Measurements from ENCODE around the gene INTS4.
"Not testable (repeated sequence)": the region's sequence is repeated elsewhere in the genome, so short reads cannot be mapped to it uniquely, and the experiment has no call there.

INTS4 gene

DNA sequence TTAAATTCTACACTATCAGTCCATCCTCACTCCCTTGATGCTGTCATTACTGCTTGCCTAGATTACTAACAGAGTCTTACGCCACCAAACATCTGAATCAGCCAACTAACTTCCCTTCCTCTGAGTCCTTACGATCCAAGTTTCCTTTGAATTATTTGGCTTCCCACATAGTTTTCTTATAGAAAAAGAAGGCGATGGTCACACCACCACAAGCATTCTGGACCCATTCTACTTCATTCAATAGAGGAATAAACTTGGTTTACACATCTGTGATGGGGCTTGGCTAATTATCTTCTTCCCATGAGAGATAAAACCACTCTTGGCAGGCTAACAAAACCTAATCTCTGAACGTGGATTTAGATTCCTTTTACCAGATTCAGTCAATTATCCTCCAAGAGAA is 35.0 kb downstream of the INTS4 start:
- DNase-seq (ENCODE audit: low read depth in 2 of 2) = no peak

DNA sequence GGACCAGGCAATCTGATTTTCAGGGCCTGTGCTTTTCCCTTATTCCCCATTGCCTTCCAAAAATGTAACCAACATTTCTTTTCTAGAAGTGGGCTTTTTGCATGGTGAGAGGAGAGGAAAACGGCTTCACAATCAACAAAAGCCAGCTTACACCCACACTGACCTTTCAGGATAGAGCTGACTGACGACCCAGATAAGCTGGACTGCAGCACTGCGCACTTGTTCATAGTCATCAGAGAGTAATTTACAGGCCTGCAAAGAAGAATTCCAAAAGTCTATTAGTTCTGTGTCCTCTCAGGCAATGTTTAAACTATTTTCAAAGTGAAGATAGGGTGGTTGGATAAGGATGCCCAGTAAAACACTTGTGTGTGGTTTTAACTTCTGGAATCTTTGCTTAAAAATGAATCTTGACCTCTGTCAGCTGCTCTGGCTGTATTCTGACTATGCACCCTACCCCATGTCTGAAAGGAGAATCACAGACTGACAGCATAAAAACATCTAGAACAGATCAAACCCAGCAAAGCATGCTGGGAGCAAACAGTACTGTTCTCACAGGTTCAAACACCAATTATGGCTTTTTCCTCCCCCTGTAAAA is 35.8 kb downstream of the INTS4 start:
- DNase-seq (ENCODE audit: low read depth in 2 of 2) = not testable (repeated sequence)

DNA sequence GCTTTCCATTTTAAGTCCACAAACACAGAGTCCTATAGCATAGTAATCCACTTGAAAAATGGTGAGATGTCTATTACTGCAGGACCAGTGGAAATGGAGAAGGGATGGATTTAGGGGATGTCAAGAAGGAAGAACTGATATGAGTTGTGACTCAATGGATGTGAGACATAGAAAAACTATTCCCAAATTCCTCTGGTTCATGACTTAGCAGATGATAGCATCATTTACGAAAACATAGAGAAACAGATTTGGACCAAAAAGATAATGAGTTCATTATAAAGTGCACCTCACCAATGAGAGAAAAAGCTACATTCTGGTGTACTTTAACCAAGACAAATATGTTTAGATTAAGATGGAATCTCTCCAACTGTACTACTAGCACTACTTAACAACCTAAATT is 51.2 kb downstream of the INTS4 start:
- DNase-seq (ENCODE audit: low read depth in 2 of 2) = not testable (repeated sequence)

DNA sequence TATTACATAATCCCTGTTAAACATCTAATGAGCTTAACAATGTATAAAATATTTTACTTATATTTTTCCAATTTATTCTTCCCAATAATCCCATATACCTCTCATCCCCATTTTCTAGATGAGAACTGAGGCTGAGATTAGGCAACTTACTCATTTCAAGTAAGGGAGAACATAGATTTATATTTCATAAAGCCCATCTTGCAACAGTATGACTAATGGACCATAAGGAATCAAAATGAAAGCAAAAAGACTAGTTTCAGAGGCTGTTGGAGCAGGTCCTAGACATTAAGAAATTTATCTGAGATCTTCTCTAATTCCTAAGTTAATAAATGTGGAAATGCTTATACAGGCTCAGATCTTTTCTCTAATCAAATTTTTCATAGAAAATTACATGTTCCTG is 52.0 kb downstream of the INTS4 start:
- not testable (repeated sequence) for DNase-seq (ENCODE audit: low read depth in 2 of 2)

DNA sequence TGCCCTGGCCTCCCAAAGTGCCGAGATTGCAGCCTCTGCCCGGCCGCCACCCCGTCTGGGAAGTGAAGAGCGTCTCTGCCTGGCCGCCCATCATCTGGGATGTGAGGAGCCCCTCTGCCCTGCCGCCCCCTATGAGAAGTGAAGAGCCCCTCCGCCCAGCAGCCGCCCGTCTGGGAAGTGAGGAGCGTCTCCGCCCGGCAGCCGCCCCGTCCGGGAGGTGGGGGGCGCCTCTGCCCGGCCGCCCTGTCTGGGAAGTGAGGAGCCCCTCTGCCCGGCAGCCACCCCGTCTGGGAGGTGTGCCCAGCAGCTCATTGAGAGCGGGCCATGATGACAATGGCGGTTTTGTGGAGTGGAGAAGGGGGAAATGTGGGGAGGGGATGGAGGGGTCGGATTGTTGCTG is 60.9 kb downstream of the INTS4 start:
- not testable (repeated sequence) for DNase-seq (ENCODE audit: low read depth in 2 of 2)

DNA sequence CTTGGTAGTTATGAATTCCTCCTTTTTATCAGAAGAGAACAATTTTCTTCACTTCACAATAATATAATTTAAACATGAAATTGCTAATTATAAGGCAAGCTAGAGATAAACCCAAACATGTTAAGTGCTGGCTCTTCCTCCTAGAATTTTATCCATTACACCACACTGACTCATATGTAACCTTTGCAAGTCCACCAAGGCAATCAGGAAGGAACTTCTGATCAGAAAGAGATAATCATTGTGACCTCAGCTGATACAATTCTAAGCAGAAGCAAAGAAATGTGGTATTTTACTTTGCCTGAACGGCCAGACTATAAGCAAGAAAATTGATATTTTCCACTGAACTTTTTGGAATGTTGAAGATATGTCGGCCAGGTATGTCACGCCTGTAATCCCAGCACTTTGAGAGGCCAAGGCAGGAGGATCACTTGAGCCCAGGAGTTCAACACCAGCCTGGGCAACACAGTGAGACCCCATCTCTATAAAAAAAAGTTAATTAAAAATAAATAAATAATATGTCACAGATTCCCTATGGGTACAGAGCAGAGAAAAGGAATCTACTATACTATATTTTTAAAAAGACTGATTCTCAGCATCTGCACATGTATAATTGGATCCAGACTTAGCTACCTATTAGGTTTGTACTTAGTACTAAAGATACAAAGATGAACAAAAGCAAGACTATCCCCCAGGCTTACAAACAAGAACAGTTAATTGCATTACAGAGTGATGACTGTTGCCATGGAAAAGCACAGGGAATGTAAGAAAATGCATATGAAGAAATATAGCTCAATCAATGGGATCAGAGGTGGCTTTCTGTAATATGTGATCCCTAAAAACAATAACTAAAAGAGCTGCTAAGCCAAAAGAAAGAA is 63.9 kb downstream of the INTS4 start:
- not testable (repeated sequence) for DNase-seq (ENCODE audit: low read depth in 2 of 2)

DNA sequence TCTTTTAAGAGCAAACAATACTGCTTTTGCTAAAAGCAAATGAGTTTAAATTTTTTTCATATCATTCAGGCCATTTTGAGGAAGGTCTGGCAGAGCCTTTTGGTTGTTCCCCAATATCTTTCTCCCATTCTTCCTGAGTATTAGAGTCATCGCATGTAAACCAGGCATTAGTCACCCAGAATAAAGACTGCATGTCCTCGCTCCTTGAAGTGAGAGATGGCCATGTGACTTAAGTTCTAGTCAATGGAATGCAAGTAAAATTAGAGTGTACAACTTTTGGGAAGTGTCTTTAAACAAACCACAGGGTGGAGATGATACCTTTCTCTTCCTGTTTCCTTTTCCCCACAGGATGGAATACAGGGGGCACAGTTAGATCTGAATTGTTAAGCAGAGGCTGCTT is 76.8 kb downstream of the INTS4 start:
- DNase-seq (ENCODE audit: low read depth in 2 of 2) = not testable (repeated sequence)

DNA sequence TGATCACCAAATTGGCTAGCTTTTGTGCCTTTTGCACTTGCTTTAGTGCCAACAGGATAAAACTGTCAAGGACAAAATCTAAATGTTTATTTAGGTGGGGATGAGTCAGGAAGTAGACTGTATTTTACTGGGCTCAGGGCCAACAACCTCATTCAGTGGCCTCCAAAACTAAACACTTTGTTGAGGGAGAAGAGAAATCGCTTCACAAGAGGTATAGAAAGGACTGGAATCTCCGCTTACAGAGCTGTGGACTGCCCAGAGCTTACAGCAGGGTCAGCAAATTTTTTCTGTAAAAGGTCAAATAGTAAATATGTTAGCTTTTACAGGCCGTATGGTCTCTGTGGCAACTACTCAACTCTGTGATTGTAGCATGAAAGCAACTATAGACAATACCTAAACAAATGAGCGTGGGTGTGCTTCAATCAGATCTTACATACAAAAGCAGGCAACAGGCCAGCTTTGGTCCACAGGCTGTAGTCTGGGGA is 80.1 kb downstream of the INTS4 start:
- not testable (repeated sequence) for DNase-seq (ENCODE audit: low read depth in 2 of 2)

DNA sequence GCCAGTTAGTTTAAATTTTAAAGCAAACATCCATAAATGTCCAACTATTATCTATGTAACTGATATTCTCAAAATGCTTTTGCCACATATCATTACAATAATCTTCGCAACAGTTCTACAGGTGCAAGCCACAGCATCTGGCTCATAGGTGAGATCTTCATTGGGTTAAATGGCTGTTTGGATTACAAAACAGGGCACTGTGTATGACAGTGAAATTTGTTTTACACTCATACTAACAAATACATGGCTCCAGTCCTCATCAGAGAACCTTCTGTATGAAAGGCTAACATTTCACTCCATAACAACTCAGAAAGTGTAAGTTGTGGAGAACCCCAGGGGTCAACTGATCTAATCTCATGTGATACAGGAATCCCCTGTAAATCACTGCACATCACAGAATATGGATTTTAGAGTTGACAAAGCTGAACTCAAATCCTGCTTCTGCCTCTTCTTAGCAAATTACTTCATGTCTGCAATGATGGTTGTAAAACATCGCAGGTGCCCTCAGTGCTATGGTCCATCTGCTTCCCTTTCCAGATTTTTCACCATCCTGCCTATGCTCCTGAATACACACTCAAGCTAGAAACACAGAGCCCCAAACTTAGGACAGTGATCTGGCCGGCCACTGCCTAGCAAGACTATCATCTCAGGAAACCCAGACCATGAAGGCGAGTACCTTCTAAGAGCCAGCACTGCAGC is 80.7 kb downstream of the INTS4 start:
- not testable (repeated sequence) for DNase-seq (ENCODE audit: low read depth in 2 of 2)

DNA sequence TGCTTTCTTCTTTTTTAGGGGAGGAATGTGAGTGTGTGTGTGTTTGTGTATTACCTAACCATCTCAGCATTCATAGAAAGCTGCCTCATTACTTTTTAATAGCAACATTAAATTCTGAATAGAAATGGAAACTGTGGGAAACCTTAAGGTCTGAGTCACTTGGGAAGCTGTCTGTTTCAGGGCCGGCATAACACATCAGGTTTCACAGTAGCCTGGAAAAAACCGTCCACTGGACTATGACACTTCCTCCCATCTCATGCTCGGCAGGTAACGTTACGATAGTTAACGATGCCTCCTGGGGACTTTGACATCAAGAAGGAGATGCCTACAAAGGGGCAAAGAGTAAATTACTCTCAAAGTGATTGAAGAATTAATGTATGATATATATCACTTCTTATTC is 83.6 kb downstream of the INTS4 start:
- not testable (repeated sequence) for DNase-seq (ENCODE audit: low read depth in 2 of 2)

DNA sequence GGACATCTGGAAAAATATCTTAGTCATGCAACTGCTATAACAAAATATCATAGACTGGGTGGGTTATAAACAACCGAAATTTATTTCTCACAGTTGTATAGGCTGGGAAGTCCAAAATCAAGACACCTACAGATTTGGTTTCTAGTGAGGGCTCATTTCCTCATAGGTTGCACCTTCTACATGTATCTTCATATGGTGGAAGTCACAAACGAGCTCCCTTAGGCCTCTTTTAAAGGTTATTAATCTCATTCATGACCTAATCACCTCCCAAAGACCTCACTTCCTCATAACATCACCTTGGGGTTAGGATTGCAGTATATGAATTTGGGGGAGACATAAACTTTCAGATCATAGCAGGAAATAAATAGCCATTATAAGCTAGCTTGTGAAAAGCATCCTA is 85.2 kb downstream of the INTS4 start:
- no peak for DNase-seq (ENCODE audit: low read depth in 2 of 2)

DNA sequence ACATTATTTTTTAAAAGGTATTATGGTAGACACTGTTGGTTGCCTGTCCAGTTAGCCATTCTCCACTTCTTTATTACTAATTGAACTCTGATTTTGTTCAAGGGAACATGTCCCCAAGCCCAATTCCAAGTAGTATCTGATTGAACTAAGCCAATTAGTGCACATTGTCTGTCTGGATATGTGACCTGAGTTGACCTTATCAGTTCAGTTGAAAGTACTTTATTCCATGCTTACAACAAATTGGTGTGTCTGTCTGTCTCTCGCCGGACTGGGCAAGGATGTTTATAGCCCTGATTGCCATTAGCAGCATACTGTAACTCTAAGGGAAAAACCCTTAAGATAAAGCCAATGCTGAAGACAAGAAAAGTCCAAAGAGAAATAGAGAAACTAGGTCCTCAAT is 85.6 kb downstream of the INTS4 start:
- no peak for DNase-seq (ENCODE audit: low read depth in 2 of 2)

DNA sequence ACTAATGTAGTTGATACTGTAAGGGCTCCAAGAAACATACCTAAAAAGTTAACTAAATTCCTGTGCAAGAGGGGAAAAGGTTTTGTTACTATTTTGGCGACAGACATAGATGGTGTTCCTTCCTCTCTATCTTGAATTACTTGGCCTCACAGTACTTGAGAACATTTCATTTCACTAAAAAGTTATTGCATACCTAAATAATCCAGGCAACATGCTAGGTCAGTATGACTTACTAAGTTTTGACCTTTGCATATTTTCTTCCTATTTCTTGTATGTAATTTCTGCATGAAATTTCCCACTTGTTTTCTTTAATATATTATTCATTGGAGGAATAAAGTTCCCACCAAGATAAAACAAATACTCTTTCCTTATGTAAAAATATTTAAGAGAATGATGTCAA is 99.5 kb downstream of the INTS4 start:
- DNase-seq (ENCODE audit: low read depth in 2 of 2) = not testable (repeated sequence)

DNA sequence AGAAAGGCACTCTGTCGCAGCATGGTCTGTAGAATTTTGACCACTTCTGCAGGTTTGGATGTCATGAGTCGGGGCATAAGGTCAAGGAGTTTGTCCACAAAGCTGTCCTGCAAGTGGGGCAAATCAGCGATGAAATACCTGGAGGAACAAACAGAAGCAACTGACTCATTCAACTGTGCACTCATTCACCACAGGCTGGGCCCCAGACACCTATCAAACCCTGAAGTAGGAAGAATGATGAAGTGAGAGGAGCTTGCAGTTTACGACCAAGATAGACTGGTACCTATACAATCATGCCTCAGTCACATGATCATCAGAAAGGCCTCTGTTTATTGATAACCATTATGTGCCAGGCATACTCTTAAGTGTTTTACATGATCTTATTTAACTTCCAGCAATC is 102.8 kb downstream of the INTS4 start:
- not testable (repeated sequence) for DNase-seq (ENCODE audit: low read depth in 2 of 2)

DNA sequence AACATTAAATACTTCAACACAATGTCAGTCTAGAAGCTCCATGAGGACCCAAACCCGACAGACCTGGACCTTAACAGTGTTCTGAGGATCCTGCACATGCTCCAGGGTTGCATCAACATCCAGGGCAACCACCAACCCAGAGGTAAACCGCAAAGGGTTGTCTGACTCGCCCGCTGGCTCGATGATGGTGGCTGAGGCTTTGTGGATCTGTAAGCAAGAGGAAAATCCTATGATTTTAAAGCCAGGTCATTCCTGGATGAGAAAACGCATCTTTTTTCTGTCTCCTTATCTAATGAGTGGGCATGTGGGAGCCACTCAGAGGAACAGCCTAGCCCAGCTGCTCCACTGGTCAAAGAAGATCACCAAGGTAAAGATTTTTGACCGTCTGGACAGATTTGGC is 103.2 kb downstream of the INTS4 start:
- not testable (repeated sequence) for DNase-seq (ENCODE audit: low read depth in 2 of 2)

DNA sequence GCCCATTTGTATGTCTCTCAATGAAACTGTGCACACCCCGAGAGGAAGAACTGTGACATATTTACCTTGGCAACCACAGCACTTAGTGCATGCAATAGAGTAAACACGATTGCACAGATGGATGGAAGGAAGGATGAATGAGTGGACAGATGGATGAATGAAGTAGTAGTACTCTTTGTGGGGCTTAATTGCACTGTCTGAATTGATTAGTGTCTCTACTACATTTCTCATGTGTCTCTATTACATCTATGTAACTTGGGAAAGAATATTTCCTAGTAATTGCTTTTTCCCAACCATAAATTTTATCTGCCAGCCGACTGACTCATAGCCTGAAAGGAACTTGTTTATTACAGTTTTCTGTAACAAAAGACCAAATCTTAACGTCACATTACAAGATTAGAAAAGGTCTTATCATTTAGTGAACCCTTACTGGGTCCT is 103.8 kb downstream of the INTS4 start:
- DNase-seq (ENCODE audit: low read depth in 2 of 2) = not testable (repeated sequence)

DNA sequence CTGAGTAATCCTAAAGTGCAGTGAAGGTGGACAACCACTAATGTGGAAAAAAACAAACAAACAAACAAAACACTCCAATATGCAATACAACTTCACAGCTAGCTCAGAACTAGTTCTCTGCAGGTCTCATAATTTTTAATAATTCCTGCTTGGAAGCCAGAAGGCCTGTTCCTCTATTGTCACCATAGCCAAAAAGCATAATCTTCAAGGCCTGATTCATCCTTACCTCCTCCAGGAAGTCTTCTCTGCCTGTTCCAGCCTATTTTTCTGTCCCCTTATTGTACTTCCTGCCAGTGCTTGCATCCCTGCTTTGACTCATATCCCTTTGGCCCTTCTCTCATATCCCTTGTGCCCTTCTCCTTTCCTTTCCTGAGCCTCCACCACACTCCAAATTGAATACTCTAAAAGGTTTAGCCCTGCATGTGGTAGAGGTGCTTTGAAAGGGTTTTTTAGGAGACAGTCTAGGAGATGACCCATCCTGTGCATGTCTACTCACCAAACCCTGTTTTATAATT is 104.3 kb downstream of the INTS4 start:
- DNase-seq (ENCODE audit: low read depth in 2 of 2) = not testable (repeated sequence)

DNA sequence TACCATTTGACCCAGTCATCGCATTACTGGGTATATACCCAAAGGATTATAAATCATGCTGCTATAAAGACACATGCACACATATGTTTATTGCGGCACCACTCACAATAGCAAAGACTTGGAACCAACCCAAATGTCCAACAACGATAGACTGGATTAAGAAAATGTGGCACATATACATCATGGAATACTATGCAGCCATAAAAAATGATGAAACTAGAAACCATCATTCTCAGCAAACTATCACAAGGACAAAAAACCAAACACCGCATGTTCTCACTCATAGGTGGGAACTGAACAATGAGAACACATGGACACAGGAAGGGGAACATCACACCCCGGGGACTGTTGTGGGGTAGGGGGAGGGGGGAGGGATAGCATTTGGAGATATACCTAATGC is 105.4 kb downstream of the INTS4 start:
- not testable (repeated sequence) for DNase-seq (ENCODE audit: low read depth in 2 of 2)

DNA sequence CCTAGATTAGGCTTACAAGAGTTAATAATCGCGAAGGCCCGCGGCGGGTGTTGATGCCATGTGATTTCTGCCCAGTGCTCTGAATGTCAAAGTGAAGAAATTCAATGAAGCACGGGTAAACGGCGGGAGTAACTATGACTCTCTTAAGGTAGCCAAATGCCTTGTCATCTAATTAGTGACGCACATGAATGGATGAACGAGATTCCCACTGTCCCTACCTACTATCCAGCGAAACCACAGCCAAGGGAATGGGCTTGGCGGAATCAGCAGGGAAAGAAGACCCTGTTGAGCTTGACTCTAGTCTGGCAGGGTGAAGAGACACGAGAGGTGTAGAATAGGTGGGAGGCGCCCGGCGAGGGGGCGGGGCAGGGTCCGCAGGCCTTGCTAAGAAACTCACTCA is 108.1 kb downstream of the INTS4 start:
- DNase-seq (ENCODE audit: low read depth in 2 of 2) = no peak

DNA sequence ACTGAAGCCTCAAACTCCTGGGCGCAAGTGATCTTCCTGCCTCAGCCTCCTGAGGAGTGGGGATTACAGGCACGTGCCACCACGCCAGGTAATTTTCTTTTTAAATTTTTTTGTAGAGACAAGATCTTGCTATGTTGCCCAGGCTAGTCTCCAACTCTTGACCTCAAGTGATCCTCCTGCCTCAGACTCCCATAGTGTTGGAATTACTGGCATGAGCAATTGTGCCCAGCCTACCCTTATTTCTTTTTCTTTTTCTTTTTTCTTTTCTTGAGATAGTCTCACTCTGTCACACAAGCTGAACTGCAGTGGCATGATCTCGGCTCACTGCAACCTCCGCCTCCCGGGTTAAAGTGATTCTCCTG is 109.7 kb downstream of the INTS4 start:
- no peak for DNase-seq (ENCODE audit: low read depth in 2 of 2)

DNA sequence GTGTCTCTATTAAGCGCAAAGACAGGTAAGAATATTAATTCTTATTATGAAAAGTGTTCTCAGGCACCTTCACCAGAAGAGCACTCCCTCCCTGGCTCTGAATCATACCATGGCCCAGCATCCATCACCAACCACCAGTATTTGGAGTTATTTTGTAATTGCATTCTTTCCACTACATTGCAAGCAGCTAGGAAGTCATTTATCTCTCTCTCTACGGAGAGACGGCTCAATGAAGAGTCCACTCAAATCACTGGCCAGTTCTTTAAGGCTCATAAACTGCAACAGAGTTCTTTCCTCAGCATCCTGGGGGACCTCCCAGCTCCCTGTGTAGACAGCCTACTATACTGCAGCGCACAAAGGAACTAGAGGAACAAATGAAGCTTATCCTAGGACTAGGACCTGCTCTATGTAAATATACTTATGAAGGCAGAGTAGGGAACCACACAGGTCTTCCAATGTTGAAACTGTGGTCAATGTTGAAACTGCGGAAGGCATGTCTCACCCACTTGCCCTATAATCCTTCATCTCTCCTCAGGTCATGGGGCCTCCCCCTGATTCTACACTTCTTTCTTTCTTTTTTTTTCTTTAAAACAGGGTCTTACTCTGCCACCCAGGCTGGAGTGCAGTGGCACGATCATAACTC is 110.2 kb downstream of the INTS4 start:
- DNase-seq (ENCODE audit: low read depth in 2 of 2) = no peak

DNA sequence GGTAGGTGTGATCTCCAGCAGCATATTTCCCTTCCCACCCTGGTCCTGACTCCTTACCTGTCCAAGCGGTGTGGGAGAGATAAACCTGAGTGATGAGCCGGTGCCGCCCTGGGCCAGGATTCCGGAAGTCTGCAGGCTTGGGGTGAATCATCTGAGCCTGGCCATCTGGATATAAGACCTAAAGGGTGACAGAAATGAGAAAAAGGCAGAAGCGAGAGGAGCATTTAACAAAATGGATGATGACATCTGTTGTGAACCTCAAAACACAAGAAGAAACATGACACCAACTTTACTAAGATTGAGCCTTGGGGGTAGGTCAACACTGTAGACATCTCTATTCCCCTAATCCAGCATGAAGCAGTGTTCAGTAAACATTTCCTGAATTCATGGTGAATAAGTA is 110.7 kb downstream of the INTS4 start:
- no peak for DNase-seq (ENCODE audit: low read depth in 2 of 2)

Data from activated CD8-positive, alpha-beta memory T cell treated with anti-CD3 and anti-CD28 coated beads for 4 hours (primary cell).